Inferior parietal cortex (tissue), 1 donor: ENCODE data around the gene TRIM58.

ENCODE experiments used
- DNase-seq: peaks from one replicate; pipeline ENCODE4 v3.0.0-alpha.2; 2016; ENCODE audit errors: extremely low spot score

Gene TRIM58

GRCh38 chr1:247857069-247857984, at the start of gene TRIM58:
Gene TRIM58 (plus strand): TSS chr1:247857187. CDS start chr1:247857247, 60 bp downstream.
- peak; percentile 39 for DNase-seq

GRCh38 chr1:247812637-247813036, 44.4 kb upstream of the TRIM58 start:
- DNase-seq, result no peak

DNA sequence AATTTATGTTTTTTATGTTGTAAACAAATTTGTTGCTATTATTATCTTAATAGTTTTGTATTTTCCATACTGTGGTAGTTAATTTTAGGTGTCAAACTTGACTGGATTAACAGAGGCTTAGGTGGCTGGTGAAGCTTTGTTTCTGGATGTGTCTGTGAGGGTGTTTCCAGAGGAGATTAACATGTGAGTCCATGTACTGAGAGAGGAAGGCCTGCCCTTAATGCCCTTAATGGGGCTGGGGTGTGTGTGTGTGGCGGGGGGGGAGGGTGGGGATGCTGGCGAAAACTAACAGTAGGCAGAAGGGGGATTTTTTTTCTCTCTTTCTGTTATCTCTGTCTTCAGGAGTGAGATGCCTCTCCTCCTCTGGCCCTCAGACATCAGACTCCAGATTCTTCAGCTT, 34.9 kb upstream of the TRIM58 start:
- DNase-seq, result no peak

- DNase-seq, result no peak
Measured at GRCh38 chr1:247824023-247824422, 33.0 kb upstream of the TRIM58 start, which contains the start of gene OR14A16. Gene OR14A16 (minus strand): TSS chr1:247824119. CDS start chr1:247815729, 8,390 bp downstream.

- DNase-seq, result no peak
Measured at GRCh38 chr1:247825362-247825761, 31.6 kb upstream of the TRIM58 start.

GRCh38 chr1:247829656-247830055, 27.3 kb upstream of the TRIM58 start:
- DNase-seq, result no peak

DNA sequence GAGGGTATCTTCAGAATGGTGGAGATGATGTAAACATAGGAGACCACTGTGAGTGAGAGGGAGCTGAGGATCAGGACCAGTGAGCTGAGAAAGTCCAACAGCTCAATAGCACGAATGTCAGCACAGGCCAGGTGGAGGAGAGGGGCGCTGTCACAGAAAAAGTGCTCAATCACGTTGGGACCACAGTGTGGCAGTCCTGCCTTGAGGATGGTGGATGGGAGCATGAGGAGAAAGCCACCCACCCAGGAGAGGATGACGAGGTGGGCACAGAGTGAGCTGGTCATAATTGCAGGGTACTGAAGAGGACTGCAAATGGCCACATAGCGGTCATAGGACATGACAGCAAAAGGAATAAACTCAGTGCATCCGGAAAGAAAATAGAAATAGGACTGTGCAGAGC, 23.4 kb upstream of the TRIM58 start:
- DNase-seq, result no peak

DNA sequence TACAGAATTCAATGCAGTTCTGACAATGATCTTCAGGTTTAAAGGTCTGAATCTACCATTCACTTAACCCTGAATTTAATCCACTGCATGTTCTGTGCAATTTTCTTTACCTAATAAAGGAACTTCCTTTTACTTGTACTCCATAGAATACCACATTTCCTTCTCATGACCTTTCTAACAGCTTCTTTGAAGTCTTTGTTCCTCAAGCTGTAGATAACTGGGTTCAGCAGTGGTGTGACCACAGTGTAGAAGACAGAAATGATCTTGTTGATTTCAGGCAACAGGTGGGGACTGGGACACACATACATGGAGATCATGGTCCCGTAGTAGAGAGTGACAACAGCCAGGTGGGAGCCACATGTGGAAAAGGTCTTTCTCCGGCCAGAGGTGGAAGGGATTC, 16.2 kb upstream of the TRIM58 start:
- no peak for DNase-seq

GRCh38 chr1:247841796-247842195, 15.2 kb upstream of the TRIM58 start, which contains the start of gene OR11L1:
Gene OR11L1 (minus strand): TSS chr1:247841896. CDS start chr1:247841896, 0 bp downstream.
- DNase-seq, result no peak

DNA sequence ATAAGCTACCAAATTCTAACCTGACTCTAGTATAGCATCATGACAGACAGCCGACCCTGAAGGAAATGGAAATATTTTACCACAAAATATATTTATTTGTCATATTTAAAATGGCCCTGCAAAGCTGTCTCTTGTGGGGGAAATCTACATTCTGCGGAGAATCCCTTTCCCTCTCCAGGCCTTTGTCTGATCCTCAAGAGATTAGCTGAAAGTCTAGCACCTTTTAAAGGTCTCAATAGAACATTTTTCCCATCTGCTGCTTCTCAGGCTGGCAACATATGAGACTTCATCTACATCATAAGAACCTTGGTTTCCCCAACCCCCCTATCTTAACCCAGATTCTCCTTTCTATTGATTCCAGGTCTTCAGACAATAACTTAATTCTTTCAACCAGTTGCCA, 13.6 kb upstream of the TRIM58 start:
- no peak for DNase-seq

GRCh38 chr1:247845011-247845692, 11.8 kb upstream of the TRIM58 start:
- no peak for DNase-seq

DNA sequence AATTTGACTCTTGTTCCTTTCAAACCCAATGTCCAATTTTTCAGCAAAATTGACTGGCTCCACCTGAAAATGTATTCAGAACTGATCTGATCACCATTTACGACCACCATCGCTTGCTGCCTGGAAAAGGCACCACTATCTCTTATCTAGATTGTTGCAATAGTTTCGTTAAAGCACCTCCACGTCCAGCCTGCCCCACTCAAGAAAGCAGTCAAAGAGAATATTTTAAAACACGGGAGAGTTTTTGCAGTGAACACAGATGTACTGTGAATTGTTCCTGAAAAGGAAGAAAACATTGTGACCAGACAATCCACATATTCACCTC, 11.3 kb upstream of the TRIM58 start:
- DNase-seq, result no peak

GRCh38 chr1:247848346-247848745, 8.6 kb upstream of the TRIM58 start:
- no peak for DNase-seq

DNA sequence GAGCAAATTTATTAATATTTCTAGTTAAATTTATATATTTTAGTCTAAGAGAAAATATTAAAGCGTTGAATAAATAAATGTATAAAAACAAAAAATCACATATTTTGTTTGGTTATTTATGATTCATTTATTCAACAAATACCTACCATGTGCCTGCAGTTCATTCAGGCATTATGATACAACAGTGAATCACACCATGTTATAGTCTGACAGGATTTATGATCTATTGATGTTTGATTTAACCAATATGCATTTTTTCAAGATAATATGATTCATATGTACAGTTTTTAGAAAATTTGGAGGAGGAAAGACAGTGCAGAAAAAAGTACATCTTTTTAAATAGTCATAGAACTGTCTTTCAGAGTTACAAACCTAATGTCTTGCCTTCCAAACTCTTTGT, 7.4 kb upstream of the TRIM58 start:
- no peak for DNase-seq

DNA sequence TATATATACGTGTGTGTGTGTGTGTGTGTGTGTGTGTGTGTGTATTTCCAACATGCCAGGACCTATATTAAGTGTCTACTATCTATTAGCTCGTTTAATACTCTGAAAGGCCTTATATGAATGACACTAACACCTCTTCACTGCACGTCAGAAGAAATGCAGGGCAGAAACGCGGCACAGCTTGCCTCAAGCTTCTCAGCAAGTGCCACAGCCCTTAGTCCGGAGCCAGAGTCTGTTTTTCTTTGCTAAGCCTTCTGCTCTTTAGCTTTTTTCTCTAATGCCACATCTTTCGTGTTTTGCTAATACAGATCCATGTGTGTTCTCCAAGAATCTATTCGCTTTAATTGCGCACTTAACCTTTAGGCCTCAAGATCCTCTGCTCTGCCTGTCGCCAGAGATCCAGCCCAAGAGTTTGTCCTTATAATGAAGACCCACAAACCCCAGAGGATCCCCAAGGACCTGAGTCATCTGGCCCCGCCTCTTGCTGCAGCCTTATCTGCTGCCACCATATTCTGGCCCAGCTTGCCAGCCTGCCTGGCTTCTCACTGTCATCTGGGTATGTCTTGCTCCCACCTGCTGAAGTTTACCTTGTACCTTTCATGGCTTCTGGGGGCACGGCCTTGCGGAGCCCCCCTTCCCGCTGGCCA, 2.0 kb upstream of the TRIM58 start:
- peak; percentile 38 for DNase-seq

GRCh38 chr1:247855911-247856310, 1.1 kb upstream of the TRIM58 start:
- no peak for DNase-seq

GRCh38 chr1:247857985-247858619, 1.1 kb downstream of the TRIM58 start:
- DNase-seq, result no peak

DNA sequence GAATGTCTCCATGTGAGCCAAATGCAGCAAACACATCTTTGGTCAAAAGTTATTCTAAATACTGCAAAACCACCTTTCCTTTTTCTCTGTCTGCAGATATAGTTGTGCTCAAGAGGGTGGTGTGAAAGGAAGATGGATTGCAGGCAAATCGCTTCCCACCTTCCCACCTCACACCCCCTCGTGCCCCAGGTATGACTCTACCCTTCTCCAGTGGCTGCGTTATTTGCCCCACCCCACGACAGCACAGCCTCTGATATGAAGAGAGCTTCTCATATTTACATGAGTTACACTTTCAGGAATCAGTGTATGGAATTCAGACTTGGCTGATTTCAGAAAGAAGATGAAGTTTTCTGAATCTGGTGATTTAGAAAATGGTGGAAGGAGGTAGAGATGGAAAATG, 5.8 kb downstream of the TRIM58 start:
- DNase-seq, result no peak

GRCh38 chr1:247864644-247865043, 7.7 kb downstream of the TRIM58 start:
- DNase-seq, result no peak

DNA sequence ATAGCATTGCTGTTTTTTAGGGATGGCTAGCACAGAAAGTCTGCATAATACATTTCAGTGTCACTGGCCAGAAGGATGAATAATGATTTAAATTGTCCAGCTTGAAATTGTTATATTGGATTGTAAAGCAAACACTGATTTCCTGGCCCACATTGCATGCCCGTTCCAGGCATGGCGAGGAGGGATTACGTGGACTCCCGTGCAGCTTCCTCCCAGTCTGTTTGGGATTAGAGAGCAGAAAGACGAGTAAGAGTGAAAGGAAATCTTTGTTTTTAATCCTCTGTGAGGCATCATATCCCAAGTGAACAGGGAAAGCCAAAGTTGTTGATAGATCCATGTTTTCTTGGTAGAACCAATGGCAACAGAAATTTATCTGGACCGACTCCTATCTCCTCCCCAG, 8.4 kb downstream of the TRIM58 start:
- no peak for DNase-seq

DNA sequence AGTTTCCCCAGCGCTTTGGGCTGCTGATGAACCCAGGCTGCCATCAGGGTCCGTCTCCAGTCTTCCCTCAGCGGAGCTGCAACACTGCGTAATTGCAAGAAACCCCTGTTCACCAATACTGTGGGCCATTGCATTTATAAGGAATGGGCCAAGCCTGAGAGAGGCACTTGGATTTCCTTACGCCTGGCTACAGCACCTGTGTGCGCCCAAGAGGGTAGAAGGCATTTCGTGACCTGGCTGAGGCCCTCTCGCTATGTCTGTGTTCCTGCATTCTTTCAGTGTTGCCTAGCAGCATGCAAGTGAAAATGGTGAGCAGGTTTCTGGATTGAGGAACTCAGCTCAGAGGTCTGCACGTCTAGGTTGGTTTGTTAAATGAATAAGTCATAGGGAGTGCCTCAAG, 26.4 kb downstream of the TRIM58 start:
- no peak for DNase-seq

GRCh38 chr1:247884797-247885413, 27.9 kb downstream of the TRIM58 start:
- no peak for DNase-seq
